Ishikawa (cell line): Measurements from ENCODE around the gene PLXNA3.

ENCODE experiments used
- CEBPB ChIP-seq: IDR thresholded peaks from 2 replicates; pipeline ENCODE4 v1.6.1; 2012
- CREB1 ChIP-seq: IDR thresholded peaks from 2 replicates; pipeline ENCODE4 v1.6.1; 2012; ENCODE audit warnings: low read depth
- MAX ChIP-seq: IDR thresholded peaks from 2 replicates; pipeline ENCODE4 v1.6.1; 2012
- USF1 ChIP-seq: IDR thresholded peaks from 2 replicates; pipeline ENCODE4 v1.6.1; 2012

GRCh38 chrX:154471839-154472684, 14.0 kb downstream of the PLXNA3 start:
- TF ChIP-seq CEBPB, result no peak
- TF ChIP-seq USF1, result no peak
- no peak for TF ChIP-seq CREB1
- TF ChIP-seq MAX, result no peak
